GM18861 (cell line): ENCODE results near the gene PARVA.

Experiments used
- ATAC-seq: cut with Tn5 transposase; IDR thresholded peaks from one replicate; pipeline ENCODE4 v1.9.1; 2021; ENCODE audit not compliant: unreplicated experiment

Gene PARVA

GRCh38 chr11:12376259-12377081 is 901 bp upstream of the PARVA start:
- no peak for ATAC-seq

GRCh38 chr11:12377824-12378593 is 638 bp downstream of the PARVA start:
- ATAC-seq, result no peak

GRCh38 chr11:12380565-12381325 is 3.4 kb downstream of the PARVA start:
- ATAC-seq, result no peak

GRCh38 chr11:12381875-12382274 is 4.5 kb downstream of the PARVA start:
- ATAC-seq, result no peak

GRCh38 chr11:12382451-12382850 is 5.1 kb downstream of the PARVA start:
- no peak for ATAC-seq

- no peak for ATAC-seq
These were observed 8.9 kb downstream of the PARVA start for GRCh38 chr11:12386309-12386708.

GRCh38 chr11:12386745-12387144 is 9.4 kb downstream of the PARVA start:
- ATAC-seq, result no peak

- ATAC-seq, result no peak
These were observed 10.8 kb downstream of the PARVA start for GRCh38 chr11:12388173-12388572.

- no peak for ATAC-seq
These were observed 11.7 kb downstream of the PARVA start for GRCh38 chr11:12388939-12389670.

- ATAC-seq, result no peak
These were observed 12.6 kb downstream of the PARVA start for GRCh38 chr11:12389676-12390657.

GRCh38 chr11:12390687-12391110 is 13.3 kb downstream of the PARVA start:
- no peak for ATAC-seq

GRCh38 chr11:12392672-12393071 is 15.3 kb downstream of the PARVA start:
- no peak for ATAC-seq

- ATAC-seq, result no peak
These were observed 16.3 kb downstream of the PARVA start for GRCh38 chr11:12393691-12394090.

- no peak for ATAC-seq
These were observed 17.2 kb downstream of the PARVA start for GRCh38 chr11:12394601-12395000.

GRCh38 chr11:12395333-12395732 is 18.0 kb downstream of the PARVA start:
- no peak for ATAC-seq

- no peak for ATAC-seq
These were observed 20.6 kb downstream of the PARVA start for GRCh38 chr11:12397931-12398334.

- no peak for ATAC-seq
These were observed 22.0 kb downstream of the PARVA start for GRCh38 chr11:12399355-12399754.

- ATAC-seq, result no peak
These were observed 24.7 kb downstream of the PARVA start for GRCh38 chr11:12402025-12402424.

- no peak for ATAC-seq
These were observed 25.3 kb downstream of the PARVA start for GRCh38 chr11:12402691-12403120.
